CD14-positive monocyte (primary cell): ENCODE results near the gene UBP1. TPM values are rescaled to one million over a fixed set of nuclear protein-coding genes. Genes with fewer than 3 reads are reported as not detected.

Experiments
- DNase-seq, 3 donors: peaks; one replicate each; pipeline ENCODE4 v3.0.0-alpha.2; 2011 to 2022
- H2AFZ ChIP-seq: 2 replicates; pipeline ENCODE4 v1.6.0; 2012; ENCODE audit warnings: mild to moderate bottlenecking, low read depth, low read length, inconsistent platforms; ENCODE audit not compliant: insufficient read depth, poor library complexity, severe bottlenecking
- H3K27ac ChIP-seq, 2 donors: 1 replicate in 1 of 2; 2 replicates in 1 of 2; pipeline ENCODE4 v1.5.1; 2012 to 2013; ENCODE audit warnings: low read length in 2 of 2, control low read depth in 1 of 2, inconsistent platforms in 1 of 2, low read depth in 1 of 2, mild to moderate bottlenecking in 1 of 2
- H3K27me3 ChIP-seq, 2 donors: one replicate each; pipeline versions ENCODE4 v1.6.0 to v1.6.1; 2011 to 2013; ENCODE audit warnings: low read length in 2 of 2; ENCODE audit not compliant: control insufficient read depth in 2 of 2, insufficient read depth in 2 of 2
- H3K36me3 ChIP-seq, 2 donors: replicated peaks in 1 of 2; 1 replicate in 1 of 2; 2 replicates in 1 of 2; pipeline versions ENCODE4 v1.5.1 to v1.6.1; 2012 to 2013; ENCODE audit warnings: low read length in 2 of 2, control low read depth in 1 of 2, inconsistent platforms in 1 of 2, mild to moderate bottlenecking in 1 of 2; ENCODE audit not compliant: insufficient read depth in 2 of 2, control insufficient read depth in 1 of 2
- H3K4me1 ChIP-seq, 2 donors: 1 replicate in 1 of 2; 2 replicates in 1 of 2; pipeline versions ENCODE4 v1.5.1 to v1.6.1; 2012 to 2013; ENCODE audit warnings: low read length in 2 of 2, control low read depth in 1 of 2, inconsistent platforms in 1 of 2, mild to moderate bottlenecking in 1 of 2, moderate library complexity in 1 of 2; ENCODE audit not compliant: insufficient read depth in 2 of 2, control insufficient read depth in 1 of 2
- H3K4me2 ChIP-seq: replicated peaks from 2 replicates; pipeline ENCODE3; 2012; ENCODE audit warnings: low read length, moderate library complexity, mild to moderate bottlenecking; ENCODE audit not compliant: poor library complexity, severe bottlenecking; ENCODE audit errors: extremely low read depth
- H3K4me3 ChIP-seq, 3 experiments: fragments of 200-600 bp in 1 of 3; sonication (generic) in 1 of 3; replicated peaks in 1 of 3; 1 replicate in 2 of 3; 2 replicates in 1 of 3; pipeline ENCODE4 v1.5.1; 2011 to 2013; ENCODE audit warnings: low read length in 3 of 3, mild to moderate bottlenecking in 3 of 3, control low read depth in 2 of 3, low read depth in 2 of 3, inconsistent platforms in 1 of 3, moderate library complexity in 1 of 3
- H3K79me2 ChIP-seq: 2 replicates; pipeline ENCODE4 v1.6.0; 2012; ENCODE audit warnings: mild to moderate bottlenecking, control low read depth, inconsistent platforms, low read length, moderate library complexity; ENCODE audit not compliant: insufficient read depth
- H3K9ac ChIP-seq: 2 replicates; pipeline ENCODE4 v1.6.0; 2017; ENCODE audit warnings: low read length, mild to moderate bottlenecking; ENCODE audit not compliant: insufficient read depth, poor library complexity, severe bottlenecking
- H3K9me3 ChIP-seq, 2 donors: replicated peaks in 1 of 2; 1 replicate in 1 of 2; 2 replicates in 1 of 2; pipeline versions ENCODE4 v1.5.1 to v1.6.1; 2012 to 2013; ENCODE audit warnings: low read length in 2 of 2, control low read depth in 1 of 2; ENCODE audit not compliant: control insufficient read depth in 1 of 2, insufficient read depth in 1 of 2
- H4K20me1 ChIP-seq: 2 replicates; pipeline ENCODE4 v1.6.0; 2012; ENCODE audit warnings: mild to moderate bottlenecking, low read length, control low read depth, moderate library complexity; ENCODE audit not compliant: insufficient read depth
- H3K27ac Mint-ChIP-seq, 7 donors: one replicate each; pipeline ENCODE4 v1.8.0; 2020; ENCODE audit warnings: mild to moderate bottlenecking in 7 of 7, mixed read lengths in 7 of 7, moderate library complexity in 6 of 7, inconsistent platforms in 2 of 7
- H3K27me3 Mint-ChIP-seq, 3 donors: one replicate each; pipeline ENCODE4 v1.8.0; 2021 to 2022; ENCODE audit warnings: low read depth in 3 of 3, mild to moderate bottlenecking in 3 of 3, mixed read lengths in 3 of 3, moderate library complexity in 3 of 3, inconsistent platforms in 1 of 3
- H3K36me3 Mint-ChIP-seq, 2 donors: one replicate each; pipeline ENCODE4 v1.8.0; 2020; ENCODE audit warnings: mixed read lengths in 2 of 2, inconsistent platforms in 1 of 2, mild to moderate bottlenecking in 1 of 2
- H3K4me1 Mint-ChIP-seq: one replicate; pipeline ENCODE4 v1.8.0; 2020; ENCODE audit warnings: mild to moderate bottlenecking, mixed read lengths
- H3K4me3 Mint-ChIP-seq, 2 donors: one replicate each; pipeline ENCODE4 v1.8.0; 2020; ENCODE audit warnings: mild to moderate bottlenecking in 2 of 2, mixed read lengths in 2 of 2, moderate library complexity in 1 of 2
- H3K9me3 Mint-ChIP-seq, 7 donors: one replicate each; pipeline ENCODE4 v1.8.0; 2020 to 2022; ENCODE audit warnings: mixed read lengths in 7 of 7, mild to moderate bottlenecking in 6 of 7, moderate library complexity in 6 of 7, inconsistent platforms in 2 of 7
- WGBS: methylation state at CpG from one replicate; pipeline ENCODE4 v1.1.5; 2013; ENCODE audit warnings: missing lambda C conversion rate; ENCODE audit not compliant: insufficient coverage; 5-methylcytosine and 5-hydroxymethylcytosine counted together
- intact Hi-C, 2 donors: fragments of 100-400 bp; cut with micrococcal nuclease; formaldehyde crosslinking; loops; one replicate each; pipeline versions ENCODE4 v1.15.0 to v1.15.1; 2023
- polyA plus RNA-seq, 3 donors: library from polyadenylated mRNA; depleted of rRNA in 1 of 3; unstranded in 2 of 3; stranded (reverse) in 1 of 3; fragments of 300-500 nt in 2 of 3; fragments of >200 nt in 1 of 3; fragmentation: Illumina TruSeq in 2 of 3; gene quantifications; 1 replicate in 2 of 3; 2 replicates in 1 of 3; pipeline ENCODE4 v1.2.3, GENCODE V29; 2012 to 2021
- TF ChIP-seq, protein P1 (sequence below): fragments of 200-600 bp; IDR thresholded peaks from one replicate; pipeline ENCODE4 v1.8.0; 2022; ENCODE audit warnings: antibody characterized with exemption, mild to moderate bottlenecking

Gene UBP1
- polyA plus RNA-seq, 3 donors: 7.8 to 72.4 (median 8.8) TPM

DNA sequence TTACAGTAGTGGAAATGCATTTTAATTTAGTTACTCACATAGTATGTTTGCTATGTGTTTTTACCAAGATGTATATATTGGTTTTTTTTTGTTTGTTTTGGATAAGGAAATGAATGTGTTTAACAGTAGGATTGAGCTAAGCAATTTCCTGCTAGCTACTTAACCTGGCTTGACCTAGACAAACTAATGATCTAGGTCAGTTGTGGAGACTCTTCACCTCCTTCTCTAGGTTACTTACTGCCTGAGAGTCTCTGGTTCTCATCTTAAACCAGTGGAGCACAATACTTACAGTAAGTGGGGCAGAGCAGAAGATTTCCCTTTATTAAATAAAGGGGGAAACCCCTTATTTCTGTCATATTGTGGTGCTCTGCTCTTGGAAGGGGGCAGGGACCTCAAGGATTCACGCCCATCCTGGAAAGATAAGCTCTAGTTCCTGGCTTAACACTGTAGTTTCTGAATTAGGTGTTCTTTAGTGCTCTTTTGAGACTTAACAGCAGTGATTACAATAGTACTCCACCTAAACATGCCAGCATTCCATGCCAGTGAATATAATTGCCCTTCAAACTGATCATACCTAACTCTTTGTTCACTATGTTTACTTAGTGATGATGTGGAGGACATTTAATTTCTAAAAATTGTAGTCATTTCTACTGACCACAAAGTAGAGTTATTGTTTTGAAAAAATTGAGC, 79.9 kb downstream of the UBP1 start:
- Histone ChIP-seq H3K4me3 (no peak overlapping the region), H3K36me3 (no peaks in the 10 kb centered on the region), H3K27me3 (no peaks in the 10 kb centered on the region), H3K9ac (no peak overlapping the region), H3K79me2 (no peaks in the 10 kb centered on the region), H4K20me1 (no peaks in the 10 kb centered on the region), H2AFZ (no peak overlapping the region), H3K27ac (no peak overlapping the region), H3K4me2 (no peak overlapping the region), H3K9me3 (no peaks in the 10 kb centered on the region), H3K4me1 (no peaks in the 10 kb centered on the region)
- no peak overlapping the region for H3K27ac Mint-ChIP-seq
- no peaks in the 10 kb centered on the region for H3K9me3 Mint-ChIP-seq
- H3K4me1 Mint-ChIP-seq: no peaks in the 10 kb centered on the region
- H3K36me3 Mint-ChIP-seq: no peaks in the 10 kb centered on the region
- WGBS: no CpG with 5 or more reads among the region's 1 CpG
- TF ChIP-seq, protein P1, sequence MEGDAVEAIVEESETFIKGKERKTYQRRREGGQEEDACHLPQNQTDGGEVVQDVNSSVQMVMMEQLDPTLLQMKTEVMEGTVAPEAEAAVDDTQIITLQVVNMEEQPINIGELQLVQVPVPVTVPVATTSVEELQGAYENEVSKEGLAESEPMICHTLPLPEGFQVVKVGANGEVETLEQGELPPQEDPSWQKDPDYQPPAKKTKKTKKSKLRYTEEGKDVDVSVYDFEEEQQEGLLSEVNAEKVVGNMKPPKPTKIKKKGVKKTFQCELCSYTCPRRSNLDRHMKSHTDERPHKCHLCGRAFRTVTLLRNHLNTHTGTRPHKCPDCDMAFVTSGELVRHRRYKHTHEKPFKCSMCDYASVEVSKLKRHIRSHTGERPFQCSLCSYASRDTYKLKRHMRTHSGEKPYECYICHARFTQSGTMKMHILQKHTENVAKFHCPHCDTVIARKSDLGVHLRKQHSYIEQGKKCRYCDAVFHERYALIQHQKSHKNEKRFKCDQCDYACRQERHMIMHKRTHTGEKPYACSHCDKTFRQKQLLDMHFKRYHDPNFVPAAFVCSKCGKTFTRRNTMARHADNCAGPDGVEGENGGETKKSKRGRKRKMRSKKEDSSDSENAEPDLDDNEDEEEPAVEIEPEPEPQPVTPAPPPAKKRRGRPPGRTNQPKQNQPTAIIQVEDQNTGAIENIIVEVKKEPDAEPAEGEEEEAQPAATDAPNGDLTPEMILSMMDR: no peak
- DNase-seq: no peak
- intact Hi-C loops: no loop called here
- H3K4me3 Mint-ChIP-seq: no peak overlapping the region
- peaks cover 2 to 6% (median 4%) of the 10 kb centered on the region in 3 donors for H3K27me3 Mint-ChIP-seq

DNA sequence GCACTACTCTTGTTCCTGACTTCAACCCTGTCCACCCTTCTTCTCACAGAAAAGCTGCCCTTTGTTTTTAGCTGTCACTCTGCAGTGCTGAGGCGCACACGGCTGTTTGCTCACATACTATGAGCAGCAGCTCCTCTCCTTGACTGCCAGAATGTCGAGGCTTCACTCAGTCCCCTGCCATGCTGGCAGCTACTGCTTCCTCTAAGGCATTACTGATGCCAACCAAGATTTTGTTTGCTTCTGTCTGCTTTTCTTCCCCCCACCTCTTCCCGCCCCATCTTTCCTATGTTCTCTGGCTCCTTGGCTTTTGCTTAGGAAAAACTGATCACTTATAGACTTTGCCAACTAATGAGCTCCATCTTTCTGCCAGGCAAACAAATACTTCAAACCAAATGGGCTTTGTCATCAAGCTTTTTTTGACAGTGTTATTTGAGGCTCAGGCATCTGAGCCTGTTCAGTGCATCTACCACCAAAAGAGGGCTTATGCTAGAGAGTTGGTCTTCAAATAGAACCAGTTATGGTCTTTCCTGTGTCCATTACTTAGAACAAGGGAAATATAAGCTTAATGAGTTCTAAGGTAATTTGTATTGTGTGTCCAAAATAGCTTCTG, 81.9 kb downstream of the UBP1 start:
- Histone ChIP-seq H3K36me3 (no peaks in the 10 kb centered on the region), H3K9me3 (no peaks in the 10 kb centered on the region), H3K9ac (no peak overlapping the region), H3K79me2 (no peaks in the 10 kb centered on the region), H3K27ac (no peak overlapping the region), H3K4me1 (no peaks in the 10 kb centered on the region), H2AFZ (no peak overlapping the region), H3K27me3 (no peaks in the 10 kb centered on the region), H3K4me2 (no peak overlapping the region), H4K20me1 (no peaks in the 10 kb centered on the region), H3K4me3 (no peak overlapping the region)
- 93% methylated on average over 2 of the region's 4 CpGs for WGBS
- no peaks in the 10 kb centered on the region for H3K9me3 Mint-ChIP-seq
- no peak overlapping the region for H3K27ac Mint-ChIP-seq
- intact Hi-C loops: no loop called here
- DNase-seq: no peak
- H3K27me3 Mint-ChIP-seq: peaks cover 4 to 6% (median 5%) of the 10 kb centered on the region in 3 donors
- H3K4me3 Mint-ChIP-seq: peak overlapping the region in 1 of 2 donors; percentile 7
- TF ChIP-seq, protein P1: no peak
- no peaks in the 10 kb centered on the region for H3K4me1 Mint-ChIP-seq
- H3K36me3 Mint-ChIP-seq: no peaks in the 10 kb centered on the region
